Stomach (tissue), 4 donors: ENCODE results near the gene MAGEA4.

Experiments
- CTCF ChIP-seq, 7 experiments: fragments of 450-650 bp in 4 of 7; fragments of 200-600 bp in 3 of 7; sonication (generic) in 3 of 7; IDR thresholded peaks; one replicate each; pipeline ENCODE4 v1.5.1; 2016 to 2019; ENCODE audit warnings: antibody characterized with exemption in 7 of 7, control low read depth in 2 of 7, mild to moderate bottlenecking in 1 of 7
- POLR2A ChIP-seq, 4 donors: fragments of 450-650 bp; IDR thresholded peaks; one replicate each; pipeline ENCODE4 v1.6.1; 2016; ENCODE audit warnings: antibody characterized with exemption in 4 of 4, control low read depth in 2 of 4, mild to moderate bottlenecking in 1 of 4, moderate library complexity in 1 of 4

GRCh38 chrX:151912780-151913179 is at the start of gene MAGEA4:
- TF ChIP-seq CTCF (IDR thresholded peaks at IDR 0.05) = no peak
- no peak for TF ChIP-seq POLR2A (IDR thresholded peaks at IDR 0.05)
